SKM-1 treated with dmso at 0.1 percent for 144 hours (cell line): ENCODE results near the gene GKN1.
A peak's percentile ranks its signal among the peaks of the same experiment; 100 is the strongest.
"Not testable (repeated sequence)": the region's sequence is repeated elsewhere in the genome, so short reads cannot be mapped to it uniquely, and the experiment has no call there.

Experiments
- DNase-seq: peaks from one replicate; lab custom pipeline; 2025; ENCODE audit not compliant: unreplicated experiment; lab: John Stamatoyannopoulos, UW

GKN1 gene

GRCh38 chr2:68974251-68974650 lies at the start of gene GKN1:
Gene GKN1, plus strand, starts transcription at chr2:68974636. Its CDS starts 42 bp downstream, at chr2:68974678.
- DNase-seq = no peak

- DNase-seq = peak; percentile 58
These were observed 49.0 kb upstream of the GKN1 start for GRCh38 chr2:68925295-68925896.

- no peak for DNase-seq
These were observed 47.6 kb upstream of the GKN1 start for GRCh38 chr2:68926796-68927195.

- no peak for DNase-seq
These were observed 43.2 kb upstream of the GKN1 start for GRCh38 chr2:68931149-68931711.

GRCh38 chr2:68931799-68932198 lies 42.6 kb upstream of the GKN1 start:
- DNase-seq = no peak

GRCh38 chr2:68932402-68932801 lies 42.0 kb upstream of the GKN1 start:
- no peak for DNase-seq

GRCh38 chr2:68934021-68934420 lies 40.4 kb upstream of the GKN1 start:
- no peak for DNase-seq

- no peak for DNase-seq
These were observed 39.0 kb upstream of the GKN1 start for GRCh38 chr2:68935471-68935870.

GRCh38 chr2:68936427-68936826 lies 38.0 kb upstream of the GKN1 start:
- no peak for DNase-seq

GRCh38 chr2:68936889-68937288 lies 37.5 kb upstream of the GKN1 start:
- DNase-seq = no peak

GRCh38 chr2:68937346-68938055 lies 36.9 kb upstream of the GKN1 start:
- DNase-seq = no peak

GRCh38 chr2:68938938-68939337 lies 35.5 kb upstream of the GKN1 start:
- DNase-seq = no peak

- no peak for DNase-seq
These were observed 34.5 kb upstream of the GKN1 start for GRCh38 chr2:68939962-68940361.

- DNase-seq = no peak
These were observed 34.1 kb upstream of the GKN1 start for GRCh38 chr2:68940369-68940768.

- no peak for DNase-seq
These were observed 31.6 kb upstream of the GKN1 start for GRCh38 chr2:68942827-68943226.

- DNase-seq = peak; percentile 66
These were observed 30.6 kb upstream of the GKN1 start for GRCh38 chr2:68943581-68944568.

GRCh38 chr2:68946117-68946516 lies 28.3 kb upstream of the GKN1 start:
- no peak for DNase-seq

GRCh38 chr2:68948710-68949109 lies 25.7 kb upstream of the GKN1 start:
- DNase-seq = no peak

GRCh38 chr2:68951899-68952298 lies 22.5 kb upstream of the GKN1 start:
- DNase-seq = no peak

- DNase-seq = no peak
These were observed 21.4 kb upstream of the GKN1 start, which contains the start of gene GKN2 for GRCh38 chr2:68952887-68953521. Gene GKN2, minus strand, starts transcription at chr2:68952893. Its CDS starts 32 bp downstream, at chr2:68952861.

- not testable (repeated sequence) for DNase-seq
These were observed 19.0 kb upstream of the GKN1 start for GRCh38 chr2:68955432-68955831.
